Thoracic aorta (tissue), 2 donors: ENCODE data around the gene LIX1. TPM values are rescaled to one million over a fixed set of nuclear protein-coding genes. Genes with fewer than 3 reads are reported as not detected.

Experiments used
- ATAC-seq: fragments of 150-250 bp; one replicate; pipeline ENCODE4 v1.8.0; 2017; ENCODE audit warnings: low read depth; ENCODE audit not compliant: insufficient number of reproducible peaks, low FRiP score
- DNase-seq: peaks from one replicate; pipeline ENCODE4 v3.0.0-alpha.2; 2020; ENCODE audit warnings: low spot score
- H3K27ac ChIP-seq, 2 donors: fragments of 200-600 bp; sonication (generic); 1 replicate in 1 of 2; 2 replicates in 1 of 2; pipeline ENCODE4 v1.5.1; 2016; ENCODE audit warnings: mild to moderate bottlenecking in 2 of 2, moderate library complexity in 2 of 2
- H3K27me3 ChIP-seq: fragments of 200-600 bp; sonication (generic); replicated peaks from 2 replicates; pipeline ENCODE4 v1.6.0; 2016; ENCODE audit warnings: mild to moderate bottlenecking; ENCODE audit not compliant: insufficient read depth
- H3K36me3 ChIP-seq: fragments of 200-600 bp; sonication (generic); one replicate; pipeline ENCODE4 v1.5.1; 2016
- H3K4me1 ChIP-seq, 2 donors: fragments of 200-600 bp; sonication (generic); 1 replicate in 1 of 2; 2 replicates in 1 of 2; pipeline versions ENCODE4 v1.5.1 to v1.6.0; 2016; ENCODE audit warnings: low read depth in 2 of 2, mild to moderate bottlenecking in 1 of 2; ENCODE audit not compliant: control insufficient read depth in 1 of 2
- H3K4me3 ChIP-seq: fragments of 200-600 bp; sonication (generic); 2 replicates; pipeline ENCODE4 v1.5.1; 2016; ENCODE audit warnings: mild to moderate bottlenecking
- H3K9me3 ChIP-seq: fragments of 200-600 bp; sonication (generic); 2 replicates; pipeline ENCODE4 v1.5.1; 2016
- total RNA-seq, 2 donors: library from RNA; depleted of rRNA; stranded (reverse); fragments of >200 nt; gene quantifications; one replicate each; pipeline versions ENCODE4 v1.1.0 to v1.2.3, GENCODE V29; 2016
- TF ChIP-seq, protein P1 (sequence below): fragments of 200-600 bp; sonication (generic); IDR thresholded peaks from one replicate; pipeline ENCODE4 v1.5.1; 2019; ENCODE audit warnings: antibody characterized with exemption

LIX1 gene
- total RNA-seq, 2 donors from 2014 or later: not detected

GRCh38 chr5:97073420-97073819 is 69.0 kb downstream of the LIX1 start:
- Histone ChIP-seq H3K4me1 (peaks cover 0 to 9% of the 10 kb centered on the region in 2 donors), H3K27ac (no peak overlapping the region), H3K4me3 (no peak overlapping the region), H3K9me3 (no peaks in the 10 kb centered on the region), H3K36me3 (no peaks in the 10 kb centered on the region), H3K27me3 (no peaks in the 10 kb centered on the region)
- TF ChIP-seq, protein P1, sequence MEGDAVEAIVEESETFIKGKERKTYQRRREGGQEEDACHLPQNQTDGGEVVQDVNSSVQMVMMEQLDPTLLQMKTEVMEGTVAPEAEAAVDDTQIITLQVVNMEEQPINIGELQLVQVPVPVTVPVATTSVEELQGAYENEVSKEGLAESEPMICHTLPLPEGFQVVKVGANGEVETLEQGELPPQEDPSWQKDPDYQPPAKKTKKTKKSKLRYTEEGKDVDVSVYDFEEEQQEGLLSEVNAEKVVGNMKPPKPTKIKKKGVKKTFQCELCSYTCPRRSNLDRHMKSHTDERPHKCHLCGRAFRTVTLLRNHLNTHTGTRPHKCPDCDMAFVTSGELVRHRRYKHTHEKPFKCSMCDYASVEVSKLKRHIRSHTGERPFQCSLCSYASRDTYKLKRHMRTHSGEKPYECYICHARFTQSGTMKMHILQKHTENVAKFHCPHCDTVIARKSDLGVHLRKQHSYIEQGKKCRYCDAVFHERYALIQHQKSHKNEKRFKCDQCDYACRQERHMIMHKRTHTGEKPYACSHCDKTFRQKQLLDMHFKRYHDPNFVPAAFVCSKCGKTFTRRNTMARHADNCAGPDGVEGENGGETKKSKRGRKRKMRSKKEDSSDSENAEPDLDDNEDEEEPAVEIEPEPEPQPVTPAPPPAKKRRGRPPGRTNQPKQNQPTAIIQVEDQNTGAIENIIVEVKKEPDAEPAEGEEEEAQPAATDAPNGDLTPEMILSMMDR: no peak
- ATAC-seq: no peak
- no peak for DNase-seq

GRCh38 chr5:97072696-97073095 is 69.7 kb downstream of the LIX1 start:
- peaks cover 0 to 9% of the 10 kb centered on the region in 2 donors for H3K4me1 ChIP-seq
- no peak for ATAC-seq
- H3K4me3 ChIP-seq: no peak overlapping the region
- no peak for DNase-seq
- no peaks in the 10 kb centered on the region for H3K9me3 ChIP-seq
- no peaks in the 10 kb centered on the region for H3K36me3 ChIP-seq
- H3K27me3 ChIP-seq: no peaks in the 10 kb centered on the region
- TF ChIP-seq, protein P1: no peak
- H3K27ac ChIP-seq: no peak overlapping the region

DNA sequence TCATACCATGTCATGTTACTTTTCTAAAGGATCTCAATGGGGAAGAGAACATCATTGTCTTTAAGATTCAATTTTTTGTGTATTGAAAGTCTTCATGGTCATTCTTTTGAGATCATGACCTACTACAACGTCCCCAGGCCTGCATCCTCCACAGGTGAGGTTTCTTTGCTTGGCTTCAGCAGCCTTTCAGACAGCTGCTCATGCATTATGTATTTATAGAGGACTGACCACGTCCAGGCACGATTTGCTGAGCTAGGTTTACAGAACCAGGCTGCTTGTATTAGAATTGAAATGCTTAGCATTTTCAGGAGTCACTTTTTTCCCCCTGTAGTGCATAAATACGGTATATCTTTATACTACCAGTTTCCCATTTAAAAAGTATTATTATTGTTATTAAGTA is 70.4 kb downstream of the LIX1 start:
- Histone ChIP-seq H3K4me3 (no peak overlapping the region), H3K36me3 (no peaks in the 10 kb centered on the region), H3K27me3 (no peaks in the 10 kb centered on the region), H3K27ac (no peak overlapping the region), H3K4me1 (peaks cover 0 to 9% of the 10 kb centered on the region in 2 donors), H3K9me3 (no peaks in the 10 kb centered on the region)
- TF ChIP-seq, protein P1: no peak
- DNase-seq: no peak
- ATAC-seq: no peak

GRCh38 chr5:97071101-97071500 is 71.3 kb downstream of the LIX1 start:
- DNase-seq (no peak), ATAC-seq (peak; percentile 53)
- TF ChIP-seq, protein P1: no peak
- Histone ChIP-seq H3K27ac (peak overlapping the region; percentile 7 to 48), H3K4me3 (peak overlapping the region; percentile 8), H3K9me3 (no peaks in the 10 kb centered on the region), H3K27me3 (no peaks in the 10 kb centered on the region), H3K36me3 (no peaks in the 10 kb centered on the region), H3K4me1 (peaks cover 0 to 9% of the 10 kb centered on the region in 2 donors)

- H3K4me1 ChIP-seq: peaks cover 0 to 9% of the 10 kb centered on the region in 2 donors
- H3K27me3 ChIP-seq: no peaks in the 10 kb centered on the region
- no peaks in the 10 kb centered on the region for H3K36me3 ChIP-seq
- H3K9me3 ChIP-seq: no peaks in the 10 kb centered on the region
- DNase-seq (no peak), ATAC-seq (no peak)
- H3K4me3 ChIP-seq: no peak overlapping the region
- TF ChIP-seq, protein P1: no peak
- H3K27ac ChIP-seq: peak overlapping the region in 1 of 2 donors; percentile 48
These were observed 72.2 kb downstream of the LIX1 start for GRCh38 chr5:97070234-97070633.
